Sigmoid colon (tissue), 7 donors: ENCODE measurements around the gene WWC2. TPM values are rescaled to one million over a fixed set of nuclear protein-coding genes. Genes with fewer than 3 reads are reported as not detected.

Experiments used
- DNase-seq: peaks from one replicate; pipeline ENCODE4 v3.0.0-alpha.2; 2019
- H3K27ac ChIP-seq, 4 donors: fragments of 200-600 bp; sonication (generic); one replicate each; pipeline ENCODE4 v1.5.1; 2016 to 2019; ENCODE audit warnings: mild to moderate bottlenecking in 1 of 4
- H3K27me3 ChIP-seq, 3 donors: fragments of 200-600 bp; sonication (generic); one replicate each; pipeline ENCODE4 v1.5.1; 2019; ENCODE audit warnings: mild to moderate bottlenecking in 1 of 3
- H3K36me3 ChIP-seq, 4 donors: fragments of 200-600 bp; sonication (generic); one replicate each; pipeline ENCODE4 v1.5.1; 2016 to 2019
- H3K4me1 ChIP-seq, 4 donors: fragments of 200-600 bp; sonication (generic); one replicate each; pipeline ENCODE4 v1.5.1; 2017 to 2019
- H3K4me3 ChIP-seq, 4 donors: fragments of 200-600 bp; sonication (generic); one replicate each; pipeline ENCODE4 v1.5.1; 2017 to 2019; ENCODE audit warnings: mild to moderate bottlenecking in 2 of 4, moderate library complexity in 1 of 4
- H3K9me3 ChIP-seq, 4 donors: fragments of 200-600 bp in 3 of 4; sonication (generic) in 3 of 4; one replicate each; pipeline versions ENCODE4 v1.5.1 to v1.6.1; 2013 to 2019
- CTCF ChIP-seq, 4 experiments: fragments of 450-650 bp in 3 of 4; fragments of 200-600 bp in 1 of 4; IDR thresholded peaks; one replicate each; pipeline ENCODE4 v1.5.1; 2016 to 2019; ENCODE audit warnings: antibody characterized with exemption in 4 of 4, mild to moderate bottlenecking in 3 of 4, moderate library complexity in 2 of 4
- EP300 ChIP-seq, 4 donors: sonication (generic); formaldehyde crosslinking; IDR thresholded peaks; one replicate each; pipeline ENCODE4 v1.6.1; 2017; ENCODE audit warnings: antibody characterized with exemption in 4 of 4
- POLR2A ChIP-seq, 2 donors: fragments of 450-650 bp; IDR thresholded peaks; one replicate each; pipeline ENCODE4 v1.6.1; 2016; ENCODE audit warnings: antibody characterized with exemption in 2 of 2, mild to moderate bottlenecking in 2 of 2, moderate library complexity in 2 of 2
- POLR2AphosphoS5 ChIP-seq, 4 donors: sonication (generic); formaldehyde crosslinking; IDR thresholded peaks; one replicate each; pipeline ENCODE4 v1.6.1; 2017; ENCODE audit warnings: antibody characterized with exemption in 4 of 4
- WGBS, 2 donors: extraction: QIAGEN DNeasy Blood & Tissue Kit; methylation state at CpG; one replicate each; pipeline ENCODE4 v1.1.7; 2013; 5-methylcytosine and 5-hydroxymethylcytosine counted together
- intact Hi-C: fragments of 100-400 bp; cut with DNase I; formaldehyde crosslinking; loops from one replicate; pipeline ENCODE4 v1.15.1; 2023
- polyA plus RNA-seq, 3 donors: library from polyadenylated mRNA; stranded (reverse); fragments of 200-250 nt; gene quantifications; one replicate each; pipeline ENCODE4 v1.2.3, GENCODE V29; 2013
- total RNA-seq, 4 donors: library from RNA; depleted of rRNA; stranded (reverse); fragments of >200 nt; gene quantifications; one replicate each; pipeline ENCODE4 v1.1.0, GENCODE V29; 2016
- donor health status: healthy with polysubstance abuse.
- donor health status: Bipolar disorder and iron deficiency.
- donor health status: healthy.

Gene WWC2
- total and polyA plus RNA-seq, 7 donors, result 1.2 to 53.5 (median 27.0) TPM

DNA sequence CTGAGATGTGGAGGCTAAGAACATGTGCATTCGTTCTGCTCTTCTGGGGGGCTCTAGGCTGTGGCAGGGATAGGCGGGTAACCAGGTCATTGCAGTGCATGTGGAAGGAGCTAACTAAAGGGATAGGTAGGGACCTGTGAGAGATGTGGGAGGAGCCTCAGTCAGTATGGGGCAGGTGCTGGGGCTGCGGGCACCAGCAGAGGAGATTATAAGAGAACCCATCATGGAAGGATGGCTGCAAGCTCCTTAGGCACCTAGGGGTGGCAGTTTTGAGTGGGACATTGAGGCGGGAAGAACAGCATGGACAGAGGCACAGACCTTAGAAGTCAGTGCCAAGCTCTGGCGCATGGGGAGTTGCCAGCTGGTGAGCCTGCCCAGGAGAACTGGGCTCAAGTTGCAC, 213.8 kb downstream of the WWC2 start:
- intact Hi-C loops, result no loop called here
- Histone ChIP-seq H3K27me3 (no peaks in the 10 kb centered on the region), H3K4me3 (no peak overlapping the region), H3K4me1 (no peaks in the 10 kb centered on the region), H3K27ac (no peak overlapping the region), H3K36me3 (peaks cover 0 to 49% (median 14%) of the 10 kb centered on the region in 4 donors), H3K9me3 (no peaks in the 10 kb centered on the region)
- no peak for DNase-seq
- WGBS, 2 donors, result 75 to 92% methylated on average over 5 of the region's 5 CpGs
- TF ChIP-seq POLR2AphosphoS5 (IDR thresholded peaks at IDR 0.05), result no peak
- no peak for TF ChIP-seq CTCF (IDR thresholded peaks at IDR 0.05)
- no peak for TF ChIP-seq EP300 (IDR thresholded peaks at IDR 0.05)
- no peak for TF ChIP-seq POLR2A (IDR thresholded peaks at IDR 0.05)

DNA sequence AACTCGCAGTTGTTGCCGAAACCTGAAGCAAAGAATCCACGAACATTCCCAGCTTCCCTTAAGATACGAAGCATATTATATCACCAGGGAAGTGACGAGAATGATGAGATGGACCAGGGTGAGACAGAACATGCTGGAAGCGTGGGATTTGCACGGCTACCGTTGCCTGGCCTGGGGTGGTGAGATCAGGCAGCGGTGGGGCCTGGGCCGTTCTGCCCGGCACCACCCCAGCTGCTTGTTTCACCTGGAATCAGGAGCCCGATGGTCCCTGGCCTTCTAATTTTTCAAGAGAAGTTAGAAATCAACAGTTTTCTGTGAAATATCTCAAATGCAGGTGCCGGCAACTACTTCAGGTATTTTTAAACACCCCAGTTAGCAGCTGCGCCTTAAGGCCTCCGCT, 215.3 kb downstream of the WWC2 start:
- TF ChIP-seq POLR2AphosphoS5 (IDR thresholded peaks at IDR 0.05) (no peak), CTCF (IDR thresholded peaks at IDR 0.05) (no peak), EP300 (IDR thresholded peaks at IDR 0.05) (no peak), POLR2A (IDR thresholded peaks at IDR 0.05) (no peak)
- peaks cover 0 to 59% (median 14%) of the 10 kb centered on the region in 4 donors for H3K36me3 ChIP-seq
- H3K27me3 ChIP-seq, result no peaks in the 10 kb centered on the region
- WGBS, 2 donors, result 92 to 93% methylated on average over 15 of the region's 15 CpGs
- intact Hi-C loops, result no loop called here
- H3K9me3 ChIP-seq, result no peaks in the 10 kb centered on the region
- no peak for DNase-seq
- H3K4me1 ChIP-seq, result no peaks in the 10 kb centered on the region
- no peak overlapping the region for H3K4me3 ChIP-seq
- H3K27ac ChIP-seq, result no peak overlapping the region

- WGBS, 2 donors, result 88 to 92% methylated on average over 9 of the region's 9 CpGs
- TF ChIP-seq CTCF (IDR thresholded peaks at IDR 0.05), result no peak
- no peak for TF ChIP-seq POLR2A (IDR thresholded peaks at IDR 0.05)
- no peak for TF ChIP-seq POLR2AphosphoS5 (IDR thresholded peaks at IDR 0.05)
- TF ChIP-seq EP300 (IDR thresholded peaks at IDR 0.05), result no peak
- Histone ChIP-seq H3K9me3 (no peaks in the 10 kb centered on the region), H3K36me3 (peaks cover 0 to 59% (median 14%) of the 10 kb centered on the region in 4 donors), H3K27ac (no peak overlapping the region), H3K27me3 (no peaks in the 10 kb centered on the region), H3K4me1 (no peaks in the 10 kb centered on the region), H3K4me3 (no peak overlapping the region)
- DNase-seq, result no peak
- intact Hi-C loops, result no loop called here
Observed at GRCh38 chr4:183314806-183315205, 215.7 kb downstream of the WWC2 start.

DNA sequence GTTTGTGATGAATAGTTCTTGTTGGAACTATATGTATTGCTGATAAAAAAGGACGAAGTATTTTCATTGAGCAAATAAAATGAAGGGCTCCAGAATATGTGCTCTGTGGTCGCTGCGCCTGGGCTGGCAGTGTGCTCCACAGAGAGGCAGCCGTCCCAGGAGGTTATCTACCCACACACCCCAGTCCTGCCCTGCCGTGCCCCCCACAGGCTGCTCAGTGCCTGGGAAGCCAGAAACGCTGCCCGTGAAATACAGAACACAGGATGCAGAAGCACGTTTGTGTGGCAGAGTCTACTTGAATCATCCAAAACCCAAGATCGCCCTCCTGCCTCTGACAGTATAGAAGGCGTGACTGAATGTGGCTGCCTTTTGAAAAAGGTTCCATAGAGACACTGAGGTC, 219.6 kb downstream of the WWC2 start:
- no peak for DNase-seq
- WGBS, 2 donors, result 82 to 87% methylated on average over 10 of the region's 10 CpGs
- intact Hi-C loops, result no loop called here
- TF ChIP-seq EP300 (IDR thresholded peaks at IDR 0.05) (no peak), POLR2A (IDR thresholded peaks at IDR 0.05) (no peak), CTCF (IDR thresholded peaks at IDR 0.05) (no peak), POLR2AphosphoS5 (IDR thresholded peaks at IDR 0.05) (no peak)
- H3K27ac ChIP-seq, result no peak overlapping the region
- H3K4me1 ChIP-seq, result no peaks in the 10 kb centered on the region
- H3K9me3 ChIP-seq, result no peaks in the 10 kb centered on the region
- H3K27me3 ChIP-seq, result no peaks in the 10 kb centered on the region
- no peak overlapping the region for H3K4me3 ChIP-seq
- H3K36me3 ChIP-seq, result peaks cover 0 to 45% (median 2%) of the 10 kb centered on the region in 4 donors
